Esophagus squamous epithelium (tissue), 4 donors: ENCODE measurements around the gene GBX1.

Experiments
- POLR2A ChIP-seq, 4 donors: fragments of 450-650 bp; IDR thresholded peaks; one replicate each; pipeline ENCODE4 v1.6.1; 2017; ENCODE audit warnings: antibody characterized with exemption in 4 of 4, mild to moderate bottlenecking in 4 of 4, moderate library complexity in 3 of 4
- TF ChIP-seq, protein P1 (sequence below), 6 experiments: fragments of 450-650 bp in 4 of 6; fragments of 200-600 bp in 2 of 6; sonication (generic) in 2 of 6; IDR thresholded peaks; one replicate each; pipeline ENCODE4 v1.5.1; 2016 to 2019; ENCODE audit warnings: antibody characterized with exemption in 6 of 6, mild to moderate bottlenecking in 4 of 6, moderate library complexity in 4 of 6

DNA sequence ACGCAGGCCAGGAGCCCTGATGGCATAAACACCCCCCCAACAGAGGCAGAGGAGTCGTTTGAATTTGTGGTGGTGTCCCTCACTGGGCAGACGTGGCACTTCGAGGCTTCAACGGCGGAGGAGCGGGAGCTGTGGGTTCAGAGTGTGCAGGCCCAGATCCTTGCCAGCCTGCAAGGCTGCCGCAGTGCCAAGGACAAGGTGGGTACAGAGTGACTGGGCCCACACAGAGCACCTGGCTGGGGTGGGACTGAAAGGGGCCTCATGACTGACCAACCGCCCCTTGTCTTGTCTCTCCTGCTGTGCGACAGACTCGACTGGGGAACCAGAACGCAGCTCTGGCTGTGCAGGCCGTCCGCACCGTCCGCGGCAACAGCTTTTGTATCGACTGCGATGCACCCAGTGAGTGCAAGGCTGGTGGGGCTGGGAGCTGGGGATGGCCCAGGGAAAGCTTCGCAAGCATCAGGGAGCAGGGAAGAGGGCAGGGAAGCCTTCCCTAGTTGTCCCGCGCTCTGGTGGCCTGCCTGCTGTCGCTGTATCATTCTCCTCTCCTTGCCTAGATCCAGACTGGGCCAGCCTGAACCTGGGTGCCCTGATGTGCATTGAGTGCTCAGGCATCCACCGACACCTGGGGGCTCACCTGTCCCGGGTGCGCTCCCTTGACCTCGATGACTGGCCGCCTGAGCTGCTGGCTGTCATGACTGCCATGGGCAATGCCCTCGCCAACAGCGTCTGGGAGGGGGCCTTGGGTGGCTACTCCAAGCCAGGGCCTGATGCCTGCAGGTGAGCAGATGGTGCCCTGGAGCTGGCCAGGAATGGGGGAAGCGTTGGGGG lies 25.4 kb downstream of the GBX1 start:
- TF ChIP-seq, protein P1, sequence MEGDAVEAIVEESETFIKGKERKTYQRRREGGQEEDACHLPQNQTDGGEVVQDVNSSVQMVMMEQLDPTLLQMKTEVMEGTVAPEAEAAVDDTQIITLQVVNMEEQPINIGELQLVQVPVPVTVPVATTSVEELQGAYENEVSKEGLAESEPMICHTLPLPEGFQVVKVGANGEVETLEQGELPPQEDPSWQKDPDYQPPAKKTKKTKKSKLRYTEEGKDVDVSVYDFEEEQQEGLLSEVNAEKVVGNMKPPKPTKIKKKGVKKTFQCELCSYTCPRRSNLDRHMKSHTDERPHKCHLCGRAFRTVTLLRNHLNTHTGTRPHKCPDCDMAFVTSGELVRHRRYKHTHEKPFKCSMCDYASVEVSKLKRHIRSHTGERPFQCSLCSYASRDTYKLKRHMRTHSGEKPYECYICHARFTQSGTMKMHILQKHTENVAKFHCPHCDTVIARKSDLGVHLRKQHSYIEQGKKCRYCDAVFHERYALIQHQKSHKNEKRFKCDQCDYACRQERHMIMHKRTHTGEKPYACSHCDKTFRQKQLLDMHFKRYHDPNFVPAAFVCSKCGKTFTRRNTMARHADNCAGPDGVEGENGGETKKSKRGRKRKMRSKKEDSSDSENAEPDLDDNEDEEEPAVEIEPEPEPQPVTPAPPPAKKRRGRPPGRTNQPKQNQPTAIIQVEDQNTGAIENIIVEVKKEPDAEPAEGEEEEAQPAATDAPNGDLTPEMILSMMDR (IDR thresholded peaks at IDR 0.05) = no peak
- TF ChIP-seq POLR2A (IDR thresholded peaks at IDR 0.05) = no peak
